CD4-positive, CD25-positive, alpha-beta regulatory T cell (primary cell): Measurements from ENCODE around the gene UNC45A. TPM values are rescaled to one million over a fixed set of nuclear protein-coding genes. Genes with fewer than 3 reads are reported as not detected.

ENCODE experiments used
- ATAC-seq, 2 donors: fragments of 150-1000 bp; cut with Tn5 transposase; one replicate each; pipeline ENCODE4 v1.10.0; 2021; ENCODE audit warnings: low read depth in 2 of 2, moderate number of reproducible peaks in 2 of 2, moderate library complexity in 1 of 2
- DNase-seq, 3 donors: peaks; one replicate each; pipeline versions ENCODE4 v3.0.0 to v3.0.0-alpha.2; 2012 to 2022; ENCODE audit warnings: mixed read lengths in 1 of 3
- H3K27ac ChIP-seq: one replicate; pipeline ENCODE4 v1.7.0; 2013; ENCODE audit warnings: mild to moderate bottlenecking, low read length; ENCODE audit not compliant: insufficient read depth, poor library complexity, severe bottlenecking
- H3K27me3 ChIP-seq: one replicate; pipeline ENCODE4 v1.7.0; 2013; ENCODE audit warnings: low read length; ENCODE audit not compliant: control insufficient read depth, insufficient read depth
- H3K36me3 ChIP-seq: one replicate; pipeline ENCODE4 v1.7.0; 2013; ENCODE audit warnings: mild to moderate bottlenecking, low read length, moderate library complexity; ENCODE audit not compliant: control insufficient read depth, insufficient read depth
- H3K4me1 ChIP-seq: 2 replicates; pipeline ENCODE4 v1.7.0; 2013; ENCODE audit warnings: mild to moderate bottlenecking, low read length; ENCODE audit not compliant: insufficient read depth, control insufficient read depth, poor library complexity, severe bottlenecking
- H3K4me3 ChIP-seq: one replicate; pipeline ENCODE4 v1.7.0; 2013; ENCODE audit warnings: low read depth, mild to moderate bottlenecking, low read length, moderate library complexity
- H3K9me3 ChIP-seq, 2 experiments: 1 replicate in 1 of 2; 2 replicates in 1 of 2; pipeline ENCODE4 v1.7.0; 2013; ENCODE audit warnings: low read length in 2 of 2, mild to moderate bottlenecking in 1 of 2, moderate library complexity in 1 of 2; ENCODE audit not compliant: control insufficient read depth in 2 of 2
- H3K27ac Mint-ChIP-seq, 3 donors: one replicate each; pipeline ENCODE4 v1.8.0; 2020 to 2022; ENCODE audit warnings: mild to moderate bottlenecking in 3 of 3, mixed read lengths in 3 of 3, moderate library complexity in 2 of 3
- H3K27me3 Mint-ChIP-seq: one replicate; pipeline ENCODE4 v1.8.0; 2022; ENCODE audit warnings: mild to moderate bottlenecking, mixed read lengths
- H3K36me3 Mint-ChIP-seq: one replicate; pipeline ENCODE4 v1.8.0; 2020; ENCODE audit warnings: mixed read lengths
- H3K4me1 Mint-ChIP-seq, 4 donors: one replicate each; pipeline ENCODE4 v1.8.0; 2020 to 2022; ENCODE audit warnings: mixed read lengths in 4 of 4, mild to moderate bottlenecking in 1 of 4
- H3K4me3 Mint-ChIP-seq, 4 donors: one replicate each; pipeline ENCODE4 v1.8.0; 2020 to 2022; ENCODE audit warnings: mild to moderate bottlenecking in 4 of 4, mixed read lengths in 4 of 4, moderate library complexity in 3 of 4
- H3K9me3 Mint-ChIP-seq, 7 donors: one replicate each; pipeline ENCODE4 v1.8.0; 2020 to 2022; ENCODE audit warnings: mixed read lengths in 7 of 7, mild to moderate bottlenecking in 3 of 7, moderate library complexity in 2 of 7
- polyA plus RNA-seq, 4 donors: library from polyadenylated mRNA; unstranded; fragments of 300-500 nt; fragmentation: Illumina TruSeq; gene quantifications; one replicate each; pipeline ENCODE4 v1.2.3, GENCODE V29; 2021
- total RNA-seq: library from RNA; stranded (reverse); gene quantifications from one replicate; pipeline ENCODE4 v1.2.3, GENCODE V29; 2022

The UNC45A gene
- total and polyA plus RNA-seq, 5 donors from 2014 or later = 45.4 to 65.9 (median 56.6) TPM

GRCh38 chr15:90970274-90970673 is 35.2 kb downstream of the UNC45A start:
- DNase-seq (no peak), ATAC-seq (no peak)
- Histone ChIP-seq H3K4me3 (no peak overlapping the region), H3K4me1 (no peaks in the 10 kb centered on the region), H3K27me3 (no peaks in the 10 kb centered on the region), H3K27ac (no peak overlapping the region), H3K9me3 (no peaks in the 10 kb centered on the region), H3K36me3 (peaks cover 44% of the 10 kb centered on the region)
- no peaks in the 10 kb centered on the region for H3K9me3 Mint-ChIP-seq
- peaks cover 0 to 5% (median under 1%) of the 10 kb centered on the region in 4 donors for H3K4me1 Mint-ChIP-seq
- H3K27me3 Mint-ChIP-seq = no peaks in the 10 kb centered on the region
- H3K27ac Mint-ChIP-seq = no peak overlapping the region
- no peak overlapping the region for H3K4me3 Mint-ChIP-seq
- peaks cover 31% of the 10 kb centered on the region for H3K36me3 Mint-ChIP-seq

- DNase-seq = no peak
- no peak for ATAC-seq
- H3K27me3 Mint-ChIP-seq = no peaks in the 10 kb centered on the region
These were observed 37.0 kb downstream of the UNC45A start for GRCh38 chr15:90972133-90972532.

GRCh38 chr15:90974216-90974615 is 39.1 kb downstream of the UNC45A start:
- Mint-ChIP-seq H3K36me3 (peaks cover 21% of the 10 kb centered on the region), H3K4me3 (no peak overlapping the region), H3K9me3 (no peaks in the 10 kb centered on the region), H3K4me1 (peaks cover 0 to 5% (median 0%) of the 10 kb centered on the region in 4 donors), H3K27ac (no peak overlapping the region), H3K27me3 (no peaks in the 10 kb centered on the region)
- no peak for ATAC-seq
- Histone ChIP-seq H3K4me1 (no peaks in the 10 kb centered on the region), H3K9me3 (no peaks in the 10 kb centered on the region), H3K4me3 (no peak overlapping the region), H3K27me3 (no peaks in the 10 kb centered on the region), H3K36me3 (peaks cover 29% of the 10 kb centered on the region), H3K27ac (no peak overlapping the region)
- DNase-seq = no peak

More at GRCh38 chr15:90972133-90972532, 37.0 kb downstream of the UNC45A start:
- peaks cover 0 to 5% (median 0%) of the 10 kb centered on the region in 4 donors for H3K4me1 Mint-ChIP-seq
- no peaks in the 10 kb centered on the region for H3K9me3 Mint-ChIP-seq
- H3K4me3 Mint-ChIP-seq = no peak overlapping the region
- no peaks in the 10 kb centered on the region for H3K27me3 ChIP-seq
- no peak overlapping the region for H3K27ac ChIP-seq
- peaks cover 19% of the 10 kb centered on the region for H3K36me3 Mint-ChIP-seq
- H3K4me1 ChIP-seq = no peaks in the 10 kb centered on the region
- H3K27ac Mint-ChIP-seq = no peak overlapping the region
- H3K4me3 ChIP-seq = no peak overlapping the region
- no peaks in the 10 kb centered on the region for H3K9me3 ChIP-seq
- H3K36me3 ChIP-seq = peaks cover 42% of the 10 kb centered on the region

GRCh38 chr15:90979582-90979981 is 44.5 kb downstream of the UNC45A start:
- Histone ChIP-seq H3K9me3 (no peaks in the 10 kb centered on the region), H3K27me3 (no peaks in the 10 kb centered on the region), H3K4me1 (no peaks in the 10 kb centered on the region), H3K4me3 (no peak overlapping the region), H3K27ac (no peak overlapping the region), H3K36me3 (peaks cover 24% of the 10 kb centered on the region)
- DNase-seq (no peak), ATAC-seq (no peak)
- no peaks in the 10 kb centered on the region for H3K9me3 Mint-ChIP-seq
- peaks cover 33% of the 10 kb centered on the region for H3K36me3 Mint-ChIP-seq
- H3K27me3 Mint-ChIP-seq = no peaks in the 10 kb centered on the region
- H3K4me1 Mint-ChIP-seq = peaks cover 2 to 13% (median 5%) of the 10 kb centered on the region in 4 donors
- no peak overlapping the region for H3K4me3 Mint-ChIP-seq
- H3K27ac Mint-ChIP-seq = peak overlapping the region in 1 of 3 donors; percentile 38

- Histone ChIP-seq H3K27me3 (no peaks in the 10 kb centered on the region), H3K36me3 (peaks cover 16% of the 10 kb centered on the region), H3K9me3 (no peaks in the 10 kb centered on the region), H3K4me1 (no peaks in the 10 kb centered on the region), H3K4me3 (no peak overlapping the region), H3K27ac (no peak overlapping the region)
- H3K9me3 Mint-ChIP-seq = no peaks in the 10 kb centered on the region
- ATAC-seq = no peak
- peaks cover 2 to 13% (median 5%) of the 10 kb centered on the region in 4 donors for H3K4me1 Mint-ChIP-seq
- no peak for DNase-seq
- no peak overlapping the region for H3K4me3 Mint-ChIP-seq
- H3K36me3 Mint-ChIP-seq = peaks cover 34% of the 10 kb centered on the region
- no peak overlapping the region for H3K27ac Mint-ChIP-seq
- no peaks in the 10 kb centered on the region for H3K27me3 Mint-ChIP-seq
These were observed 46.6 kb downstream of the UNC45A start for GRCh38 chr15:90981681-90982080.

GRCh38 chr15:90982135-90982534 is 47.0 kb downstream of the UNC45A start:
- H3K4me3 Mint-ChIP-seq = no peak overlapping the region
- H3K36me3 Mint-ChIP-seq = peaks cover 34% of the 10 kb centered on the region
- peaks cover 16% of the 10 kb centered on the region for H3K36me3 ChIP-seq

DNA sequence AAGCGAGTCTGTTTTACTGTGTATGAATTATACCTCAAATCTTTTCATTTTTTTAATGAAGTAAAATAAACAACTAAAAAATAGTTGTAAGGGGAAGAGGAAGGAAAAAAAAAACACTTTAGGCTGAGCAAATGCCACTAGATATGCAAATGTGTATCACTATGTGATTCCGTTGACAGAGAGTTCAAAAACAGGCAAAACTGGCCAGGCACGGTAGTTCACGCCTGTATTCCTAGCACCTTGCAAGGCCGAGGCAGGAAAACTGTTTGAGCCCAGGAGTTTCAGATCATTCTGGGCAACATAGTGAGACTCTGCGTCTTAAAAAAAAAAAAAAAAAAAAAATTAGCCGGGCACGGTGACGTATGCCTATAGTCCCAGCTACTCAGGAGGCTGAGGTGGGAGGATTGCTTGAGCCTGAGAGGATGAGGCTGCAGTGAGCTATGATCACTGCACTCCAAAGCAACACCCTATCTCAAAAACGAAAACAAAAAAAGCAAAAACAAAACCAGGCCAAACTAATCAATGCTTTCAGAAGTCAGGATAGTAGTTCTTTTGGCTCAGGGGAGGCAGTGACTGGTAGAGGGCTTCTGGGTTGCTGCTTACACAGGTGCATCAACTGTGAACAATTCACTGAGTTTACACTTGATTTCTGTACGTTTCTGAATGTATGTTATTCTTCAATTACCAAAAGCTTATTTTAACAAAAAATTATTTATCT is 51.9 kb downstream of the UNC45A start:
- Histone ChIP-seq H3K27ac (no peak overlapping the region), H3K36me3 (peaks cover under 1% of the 10 kb centered on the region), H3K27me3 (no peaks in the 10 kb centered on the region), H3K4me1 (peaks cover 20% of the 10 kb centered on the region), H3K4me3 (no peak overlapping the region), H3K9me3 (no peaks in the 10 kb centered on the region)
- Mint-ChIP-seq H3K27me3 (no peaks in the 10 kb centered on the region), H3K4me3 (peak overlapping the region in 2 of 4 donors; percentile 46 to 65), H3K4me1 (peaks cover 12 to 45% (median 26%) of the 10 kb centered on the region in 4 donors), H3K9me3 (no peaks in the 10 kb centered on the region), H3K36me3 (peaks cover 18% of the 10 kb centered on the region), H3K27ac (peak overlapping the region in 2 of 3 donors; percentile 63 to 76)
- DNase-seq (peak in 1 of 3 donors; percentile 40), ATAC-seq (no peak)

More at GRCh38 chr15:90982135-90982534, 47.0 kb downstream of the UNC45A start:
- H3K4me1 Mint-ChIP-seq = peaks cover 2 to 17% (median 6%) of the 10 kb centered on the region in 4 donors
- ATAC-seq = no peak
- H3K9me3 Mint-ChIP-seq = no peaks in the 10 kb centered on the region
- H3K9me3 ChIP-seq = no peaks in the 10 kb centered on the region
- peak in 1 of 3 donors; percentile 33 for DNase-seq
- H3K27me3 Mint-ChIP-seq = no peaks in the 10 kb centered on the region
- peak overlapping the region in 1 of 3 donors; percentile 68 for H3K27ac Mint-ChIP-seq
- H3K4me1 ChIP-seq = peaks cover 3% of the 10 kb centered on the region
- H3K27ac ChIP-seq = no peak overlapping the region
- no peak overlapping the region for H3K4me3 ChIP-seq
- no peaks in the 10 kb centered on the region for H3K27me3 ChIP-seq
